HepG2 (cell line): ENCODE results near the gene ZSWIM6. TPM values are rescaled to one million over a fixed set of nuclear protein-coding genes. Genes with fewer than 3 reads are reported as not detected.

Experiments used
- ATAC-seq: fragments of 200-7000 bp; cut with Tn5 transposase; 3 replicates; pipeline ENCODE4 v1.9.1; 2020; ENCODE audit warnings: mild to moderate bottlenecking, moderate library complexity
- BruUV-seq: library from RNA; stranded (reverse); fragments of 400-500 nt; replicated peaks from 2 replicates; lab custom pipeline; 2021; lab: Mats Ljungman, UMichigan
- CTCF ChIA-PET: fragments of 300-600 bp; formaldehyde crosslinking; extraction: SDS; loops from one replicate; lab custom pipeline; 2021; ENCODE audit warnings: low total read pairs, inconsistent platforms, low intra/inter-chr PET ratio; lab: Yijun Ruan, JAX
- POLR2A ChIA-PET: fragments of 350-600 bp; sonication (Branson Sonifier 250); formaldehyde crosslinking; loops from one replicate; lab custom pipeline; 2020; ENCODE audit warnings: antibody characterized with exemption, inconsistent platforms; lab: Yijun Ruan, JAX
- DNase-seq: peaks from one replicate; pipeline ENCODE4 v3.0.0-alpha.2; 2015; ENCODE audit warnings: low spot score
- FAIRE-seq: peaks from 3 replicates; lab custom pipeline; 2011; peaks lifted over from hg19 to GRCh38; lab: Jason Lieb, UNC
- H2AFZ ChIP-seq: one replicate; pipeline ENCODE4 v1.6.1; 2011; ENCODE audit warnings: low read length, inconsistent platforms
- H3K27ac ChIP-seq: fragments of 300-600 bp; 3 replicates; pipeline ENCODE4 v1.8.0; 2011; ENCODE audit warnings: mixed run types, mild to moderate bottlenecking, mixed read lengths, low read length, inconsistent platforms; ENCODE audit not compliant: insufficient read depth; ENCODE audit errors: extremely low read length
- H3K27me3 ChIP-seq, 2 experiments: fragments of 200-600 bp in 1 of 2; 2 replicates in 1 of 2; 3 replicates in 1 of 2; pipeline versions ENCODE4 v1.6.0 to v1.8.0; 2011; ENCODE audit warnings: low read length in 2 of 2, mild to moderate bottlenecking in 2 of 2, moderate library complexity in 2 of 2, inconsistent platforms in 1 of 2; ENCODE audit not compliant: insufficient read depth in 2 of 2, control insufficient read depth in 1 of 2
- H3K36me3 ChIP-seq, 2 experiments: fragments of 200-600 bp in 1 of 2; replicated peaks in 1 of 2; 2 replicates in 1 of 2; 3 replicates in 1 of 2; pipeline versions ENCODE4 v1.5.1 to v1.8.0; 2011; ENCODE audit warnings: low read length in 2 of 2, inconsistent platforms in 1 of 2; ENCODE audit not compliant: insufficient read depth in 2 of 2, control insufficient read depth in 1 of 2
- H3K4me1 ChIP-seq: 2 replicates; pipeline ENCODE4 v1.5.1; 2012; ENCODE audit warnings: low read length, inconsistent platforms; ENCODE audit not compliant: insufficient read depth
- H3K4me2 ChIP-seq: 2 replicates; pipeline ENCODE4 v1.6.0; 2011; ENCODE audit warnings: low read depth, low read length, inconsistent platforms
- H3K4me3 ChIP-seq, 3 experiments: fragments of 200-600 bp in 1 of 3; sonication (generic), shearing (Covaris generic) in 1 of 3; replicated peaks in 1 of 3; 2 replicates each; pipeline ENCODE4 v1.5.1; 2011 to 2016; ENCODE audit warnings: low read length in 3 of 3, inconsistent platforms in 2 of 3, low read depth in 2 of 3, mild to moderate bottlenecking in 2 of 3, control low read depth in 1 of 3, mixed read lengths in 1 of 3; ENCODE audit not compliant: insufficient read depth in 1 of 3
- H3K79me2 ChIP-seq: one replicate; pipeline ENCODE4 v1.6.1; 2011; ENCODE audit warnings: low read length, inconsistent platforms; ENCODE audit not compliant: insufficient read depth
- H3K9ac ChIP-seq: 2 replicates; pipeline ENCODE4 v1.6.0; 2011; ENCODE audit warnings: mild to moderate bottlenecking, low read depth, low read length, inconsistent platforms; ENCODE audit not compliant: insufficient read depth
- H3K9me3 ChIP-seq: 2 replicates; pipeline ENCODE4 v1.5.1; 2012; ENCODE audit warnings: mild to moderate bottlenecking, low read length
- H4K20me1 ChIP-seq: 2 replicates; pipeline ENCODE4 v1.6.0; 2011; ENCODE audit warnings: inconsistent platforms, mild to moderate bottlenecking, low read length, moderate library complexity; ENCODE audit not compliant: insufficient read depth
- ARID3A ChIP-seq: IDR thresholded peaks from 2 replicates; pipeline ENCODE4 v1.6.1; 2012; ENCODE audit warnings: low read depth, low read length, improper control_type of control experiment
- ATF3 ChIP-seq: sonication (generic); formaldehyde crosslinking; IDR thresholded peaks from 2 replicates; pipeline ENCODE4 v1.4.0; 2020; ENCODE audit warnings: missing genetic modification reagents
- KLF9 ChIP-seq: IDR thresholded peaks from 2 replicates; pipeline ENCODE4 v1.6.1; 2016; ENCODE audit warnings: low read depth
- NR2F2 ChIP-seq: IDR thresholded peaks from 2 replicates; pipeline ENCODE4 v1.6.1; 2012; ENCODE audit warnings: low read depth, inconsistent platforms, borderline replicate concordance
- PAWR ChIP-seq: sonication (generic); formaldehyde crosslinking; IDR thresholded peaks from 2 replicates; pipeline ENCODE4 v1.4.0; 2020; ENCODE audit warnings: missing genetic modification reagents, mild to moderate bottlenecking, borderline replicate concordance
- RFX5 ChIP-seq: IDR thresholded peaks from 2 replicates; pipeline ENCODE4 v1.6.1; 2011; ENCODE audit warnings: low read depth, low read length, improper control_type of control experiment
- ZNF256 ChIP-seq: sonication (generic); formaldehyde crosslinking; conservative IDR thresholded peaks from 2 replicates; pipeline ENCODE4 v1.4.0; 2020; ENCODE audit warnings: missing genetic modification reagents
- ZNF407 ChIP-seq: sonication (generic); formaldehyde crosslinking; IDR thresholded peaks from one replicate; pipeline ENCODE4 v1.5.1; 2020; ENCODE audit warnings: mild to moderate bottlenecking, missing genetic modification reagents; ENCODE audit errors: not compliant biosample characterization
- WGBS: methylation state at CpG from one replicate; pipeline ENCODE4 v1.1.6; 2017; ENCODE audit warnings: low lambda C conversion rate; 5-methylcytosine and 5-hydroxymethylcytosine counted together
- in situ Hi-C: cut with HindIII; loops from 2 replicates; pipeline ENCODE4 v1.10.0; 2017; ENCODE audit warnings: low pct_unique_long_range_greater_than_20kb; ENCODE audit not compliant: extremely low pct_ligation_motif_present
- intact Hi-C: fragments of 100-400 bp; cut with micrococcal nuclease; formaldehyde crosslinking; loops from one replicate; pipeline ENCODE4 v1.10.0; 2022; ENCODE audit not compliant: unreplicated experiment
- polyA plus RNA-seq, 8 experiments: library from polyadenylated mRNA; depleted of rRNA in 3 of 8; stranded (reverse) in 7 of 8; unstranded in 1 of 8; fragments of >200 nt; fragmentation: Illumina TruSeq in 4 of 8; extraction: Trizol in 4 of 8; gene quantifications; 2 replicates each; pipeline versions ENCODE4 v1.2.1 to v1.2.3, GENCODE V29; 2011 to 2016; ENCODE audit warnings: low read depth in 4 of 8, missing spikeins in 1 of 8, mixed read lengths in 1 of 8; ENCODE audit not compliant: insufficient read depth in 1 of 8
- total RNA-seq, 5 experiments: library from RNA; depleted of rRNA; stranded (reverse); fragments of >200 nt; fragmentation: Illumina TruSeq; extraction: Trizol; gene quantifications; 2 replicates each; pipeline ENCODE4 v1.2.3, GENCODE V29; 2016; ENCODE audit warnings: low read depth in 1 of 5
- TF ChIP-seq, protein P1 (sequence below): sonication (generic); formaldehyde crosslinking; IDR thresholded peaks from 2 replicates; pipeline ENCODE4 v1.8.0; 2022; ENCODE audit warnings: mild to moderate bottlenecking, missing genetic modification reagents

Gene ZSWIM6
- total and polyA plus RNA-seq, 2 of the 13 experiments (the other 11 are each of a cell fraction or from before 2014, with no cell fraction given), result 0.82 to 1.9 TPM

DNA sequence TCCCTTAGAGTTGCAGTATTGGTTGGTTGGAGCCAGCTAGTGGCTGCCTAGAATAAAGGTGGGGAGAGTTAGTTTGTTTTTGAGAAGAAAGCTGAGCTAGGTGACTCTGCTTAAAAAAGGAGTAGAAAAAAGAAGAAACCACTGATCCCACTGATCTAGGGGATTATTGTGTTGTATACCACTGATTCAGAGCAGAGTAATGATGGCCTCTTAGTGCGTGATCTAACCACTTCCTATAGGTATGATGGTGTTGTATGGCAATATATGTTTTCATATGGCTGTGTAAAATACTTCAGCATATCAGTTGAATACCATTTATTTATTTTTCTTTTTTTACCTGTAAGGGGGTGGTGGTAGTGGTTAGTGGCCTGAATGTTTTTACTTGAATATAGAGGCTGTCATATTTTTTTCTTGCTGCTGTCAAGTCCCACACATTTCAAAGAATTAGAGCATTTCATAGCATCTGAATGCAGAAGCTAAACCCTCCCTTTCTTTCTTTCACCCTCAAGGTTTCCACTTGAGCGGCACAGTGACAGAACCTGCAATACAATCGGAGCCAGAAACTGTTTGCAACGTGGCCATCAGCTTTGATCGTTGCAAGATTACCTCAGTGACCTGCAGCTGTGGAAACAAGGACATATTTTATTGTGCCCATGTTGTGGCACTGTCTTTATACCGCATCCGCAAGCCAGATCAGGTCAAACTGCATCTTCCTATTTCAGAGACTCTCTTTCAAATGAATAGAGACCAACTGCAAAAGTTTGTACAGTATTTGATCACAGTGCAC, 140.3 kb downstream of the ZSWIM6 start:
- no peaks in the 10 kb centered on the region for H3K79me2 ChIP-seq
- ATAC-seq (no peak), FAIRE-seq (no peak), DNase-seq (no peak)
- CTCF ChIA-PET, result no interaction called here
- no peaks in the 10 kb centered on the region for H3K9me3 ChIP-seq
- 40% methylated on average over 7 of the region's 7 CpGs for WGBS
- no peak overlapping the region for H3K27ac ChIP-seq
- H4K20me1 ChIP-seq, result no peaks in the 10 kb centered on the region
- H3K4me3 ChIP-seq, result no peak overlapping the region
- H3K4me2 ChIP-seq, result no peak overlapping the region
- no peaks in the 10 kb centered on the region for H3K36me3 ChIP-seq
- H2AFZ ChIP-seq, result no peak overlapping the region
- H3K4me1 ChIP-seq, result no peaks in the 10 kb centered on the region
- intact Hi-C loops, result no loop called here
- no TSS peak for BruUV-seq
- POLR2A ChIA-PET, result no interaction called here
- H3K9ac ChIP-seq, result no peak overlapping the region
- in situ Hi-C loops, result no loop called here
- no peaks in the 10 kb centered on the region for H3K27me3 ChIP-seq
- TF ChIP-seq RFX5, result no peak
- no peak for TF ChIP-seq ZNF407 (CRISPR knock-in tag)
- no peak for TF ChIP-seq NR2F2
- TF ChIP-seq, protein P1, sequence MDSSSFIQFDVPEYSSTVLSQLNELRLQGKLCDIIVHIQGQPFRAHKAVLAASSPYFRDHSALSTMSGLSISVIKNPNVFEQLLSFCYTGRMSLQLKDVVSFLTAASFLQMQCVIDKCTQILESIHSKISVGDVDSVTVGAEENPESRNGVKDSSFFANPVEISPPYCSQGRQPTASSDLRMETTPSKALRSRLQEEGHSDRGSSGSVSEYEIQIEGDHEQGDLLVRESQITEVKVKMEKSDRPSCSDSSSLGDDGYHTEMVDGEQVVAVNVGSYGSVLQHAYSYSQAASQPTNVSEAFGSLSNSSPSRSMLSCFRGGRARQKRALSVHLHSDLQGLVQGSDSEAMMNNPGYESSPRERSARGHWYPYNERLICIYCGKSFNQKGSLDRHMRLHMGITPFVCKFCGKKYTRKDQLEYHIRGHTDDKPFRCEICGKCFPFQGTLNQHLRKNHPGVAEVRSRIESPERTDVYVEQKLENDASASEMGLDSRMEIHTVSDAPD, result no peak
- TF ChIP-seq PAWR (CRISPR knock-in tag), result no peak
- TF ChIP-seq KLF9 (CRISPR knock-in tag), result no peak
- TF ChIP-seq ATF3 (CRISPR knock-in tag), result no peak
- TF ChIP-seq ZNF256 (CRISPR knock-in tag), result no peak
- TF ChIP-seq ARID3A, result no peak
